ENCODE measurements around the gene NACC2.
"Not testable (repeated sequence)": the region's sequence is repeated elsewhere in the genome, so short reads cannot be mapped to it uniquely, and the experiment has no call there.

The NACC2 gene

GRCh38 chr9:135979547-135980166 lies 115.4 kb downstream of the NACC2 start:
- DNase-seq (ENCODE audit: low read depth) = no peak

GRCh38 chr9:135978642-135979546 lies 116.2 kb downstream of the NACC2 start:
- DNase-seq (ENCODE audit: low read depth) = peak; percentile 40

- DNase-seq (ENCODE audit: low read depth) = no peak
Measured at GRCh38 chr9:135976944-135977343, 118.1 kb downstream of the NACC2 start.

- no peak for DNase-seq (ENCODE audit: low read depth)
Measured at GRCh38 chr9:135976531-135976930, 118.6 kb downstream of the NACC2 start.

- DNase-seq (ENCODE audit: low read depth) = no peak
Measured at GRCh38 chr9:135975834-135976233, 119.3 kb downstream of the NACC2 start.

GRCh38 chr9:135974220-135974573 lies 120.9 kb downstream of the NACC2 start:
- no peak for DNase-seq (ENCODE audit: low read depth)

GRCh38 chr9:135973277-135974219 lies 121.5 kb downstream of the NACC2 start:
- DNase-seq (ENCODE audit: low read depth) = no peak

- DNase-seq (ENCODE audit: low read depth) = peak; percentile 38
Measured at GRCh38 chr9:135971892-135972291, 123.2 kb downstream of the NACC2 start.

- no peak for DNase-seq (ENCODE audit: low read depth)
Measured at GRCh38 chr9:135971111-135971766, 123.8 kb downstream of the NACC2 start.

GRCh38 chr9:135970128-135970815 lies 124.8 kb downstream of the NACC2 start:
- DNase-seq (ENCODE audit: low read depth) = no peak

- DNase-seq (ENCODE audit: low read depth) = no peak
Measured at GRCh38 chr9:135969064-135969683, 125.9 kb downstream of the NACC2 start.

- DNase-seq (ENCODE audit: low read depth) = no peak
Measured at GRCh38 chr9:135968601-135969000, 126.5 kb downstream of the NACC2 start.

- DNase-seq (ENCODE audit: low read depth) = no peak
Measured at GRCh38 chr9:135968083-135968476, 127.0 kb downstream of the NACC2 start.

GRCh38 chr9:135966916-135967260 lies 128.2 kb downstream of the NACC2 start:
- DNase-seq (ENCODE audit: low read depth) = not testable (repeated sequence)

GRCh38 chr9:135965124-135965756 lies 129.8 kb downstream of the NACC2 start:
- DNase-seq (ENCODE audit: low read depth) = no peak

- no peak for DNase-seq (ENCODE audit: low read depth)
Measured at GRCh38 chr9:135963938-135964337, 131.2 kb downstream of the NACC2 start.

- no peak for DNase-seq (ENCODE audit: low read depth)
Measured at GRCh38 chr9:135963338-135963737, 131.8 kb downstream of the NACC2 start.

- DNase-seq (ENCODE audit: low read depth) = no peak
Measured at GRCh38 chr9:135962696-135963307, 132.3 kb downstream of the NACC2 start.

- no peak for DNase-seq (ENCODE audit: low read depth)
Measured at GRCh38 chr9:135961811-135962695, 133.0 kb downstream of the NACC2 start.
